Stromal cell of bone marrow (primary cell): ENCODE measurements around the gene MRPS23.

Experiments
- DNase-seq: peaks from one replicate; pipeline ENCODE4 v3.0.0-alpha.2; 2012; ENCODE audit warnings: low read depth

Gene MRPS23

DNA sequence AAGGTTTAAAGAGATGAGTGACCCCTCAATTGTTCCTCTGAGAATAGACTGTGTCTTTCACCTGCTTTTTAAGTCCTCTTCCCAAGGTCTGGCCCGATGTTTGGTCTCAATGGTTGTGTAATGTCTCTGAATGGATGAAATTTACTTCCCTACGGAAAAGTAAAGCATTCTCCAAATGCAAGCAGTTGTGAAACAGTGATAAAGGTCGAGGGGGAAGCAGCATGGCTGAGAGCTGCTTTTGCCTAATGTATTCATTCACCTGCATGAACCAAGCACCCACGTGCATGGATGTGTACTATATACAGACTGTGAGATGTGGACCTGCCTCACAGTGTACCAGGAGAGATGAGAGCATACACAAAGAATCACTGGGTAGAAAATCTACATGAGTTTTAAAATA, 11.4 kb downstream of the MRPS23 start:
- DNase-seq = no peak

- DNase-seq = no peak
Measured at GRCh38 chr17:57835333-57835900, 14.4 kb downstream of the MRPS23 start.

- peak; percentile 38 for DNase-seq
Measured at GRCh38 chr17:57834146-57834741, 15.6 kb downstream of the MRPS23 start.

- DNase-seq = peak; percentile 63
Measured at GRCh38 chr17:57833179-57833939, 16.5 kb downstream of the MRPS23 start.

GRCh38 chr17:57832314-57833178, 17.3 kb downstream of the MRPS23 start:
- no peak for DNase-seq

- no peak for DNase-seq
Measured at GRCh38 chr17:57830880-57831279, 19.0 kb downstream of the MRPS23 start.

GRCh38 chr17:57823469-57824401, 26.1 kb downstream of the MRPS23 start:
- no peak for DNase-seq

GRCh38 chr17:57819867-57820266, 30.0 kb downstream of the MRPS23 start:
- no peak for DNase-seq

GRCh38 chr17:57819285-57819684, 30.6 kb downstream of the MRPS23 start:
- DNase-seq = no peak

GRCh38 chr17:57818066-57818465, 31.8 kb downstream of the MRPS23 start:
- DNase-seq = no peak

- no peak for DNase-seq
Measured at GRCh38 chr17:57817299-57817698, 32.5 kb downstream of the MRPS23 start.

- no peak for DNase-seq
Measured at GRCh38 chr17:57814421-57814820, 35.4 kb downstream of the MRPS23 start.

DNA sequence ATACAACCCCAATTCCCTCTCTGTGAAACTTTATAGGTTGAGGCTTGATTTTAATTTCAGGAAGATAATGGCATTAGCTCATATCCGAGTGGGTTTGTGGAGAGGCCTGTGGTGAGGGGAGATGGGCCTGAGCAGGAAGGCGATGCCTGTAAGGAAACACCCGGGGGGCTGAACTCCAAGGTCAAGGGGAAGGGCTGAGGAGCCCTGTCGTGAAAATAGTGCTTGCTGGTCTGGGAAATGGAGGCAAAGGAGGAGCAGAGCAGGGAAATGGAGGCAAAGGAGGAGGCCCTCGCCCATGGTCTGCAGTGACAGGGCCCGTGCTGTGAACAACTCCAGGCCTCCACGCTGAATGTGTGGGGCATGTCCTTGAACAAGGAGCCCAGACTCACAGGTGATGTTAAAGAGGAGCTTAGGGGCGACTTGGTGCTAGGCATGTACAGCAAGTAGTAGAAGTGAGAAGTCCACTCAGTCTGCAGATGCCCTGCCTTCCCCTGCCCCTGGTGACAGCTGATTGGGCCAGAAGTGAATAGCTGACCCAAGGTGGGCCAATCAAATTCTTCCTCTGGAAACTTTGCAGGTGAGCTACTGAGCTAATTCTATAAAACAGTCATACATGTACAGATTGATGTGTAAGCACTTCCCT, 38.1 kb downstream of the MRPS23 start:
- no peak for DNase-seq

DNA sequence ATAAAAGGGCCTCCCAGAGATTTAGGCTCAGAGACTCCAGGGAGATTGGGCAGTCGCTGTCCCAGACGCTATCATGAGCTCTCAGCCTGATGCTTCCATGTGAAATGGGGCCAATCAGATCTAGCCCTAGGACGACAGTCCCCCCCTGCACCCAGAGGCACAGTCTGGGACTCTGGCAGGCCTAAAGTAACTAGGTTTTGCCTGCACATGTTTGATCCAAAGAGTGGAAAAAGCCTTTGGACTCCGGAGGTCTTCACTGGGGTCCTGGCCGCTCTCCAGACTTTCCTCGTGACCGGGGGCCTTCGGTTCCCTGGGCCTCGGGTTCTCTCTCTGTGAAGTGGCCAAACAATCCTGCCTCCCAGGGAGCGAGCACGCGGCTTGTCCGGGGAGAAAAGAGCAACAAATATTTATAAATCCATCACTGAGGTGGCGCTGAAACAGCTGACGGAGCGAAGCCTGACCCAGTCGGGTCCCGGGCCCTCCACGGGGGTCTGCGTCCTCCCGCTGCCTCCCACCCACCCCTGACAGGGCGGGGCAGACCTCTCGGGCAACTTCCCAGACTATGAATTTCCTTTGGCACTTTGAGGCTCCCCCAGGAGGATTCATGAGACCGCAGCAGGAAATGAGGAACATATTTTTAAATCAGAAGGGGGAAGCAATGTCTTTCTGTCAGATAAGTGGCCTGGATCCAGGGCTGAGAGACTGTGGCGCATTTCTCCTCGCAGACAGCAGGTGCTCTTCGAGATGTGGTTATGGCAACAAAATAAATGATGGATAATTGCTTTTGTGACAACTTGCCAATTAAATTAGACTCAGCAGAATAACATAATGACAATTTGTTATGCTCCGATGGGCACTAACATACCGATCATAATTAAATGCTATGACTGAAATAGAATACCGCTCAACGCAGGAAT, 38.9 kb downstream of the MRPS23 start:
- no peak for DNase-seq

GRCh38 chr17:57809879-57810278, 40.0 kb downstream of the MRPS23 start:
- no peak for DNase-seq

GRCh38 chr17:57808882-57809281, 41.0 kb downstream of the MRPS23 start:
- DNase-seq = no peak

DNA sequence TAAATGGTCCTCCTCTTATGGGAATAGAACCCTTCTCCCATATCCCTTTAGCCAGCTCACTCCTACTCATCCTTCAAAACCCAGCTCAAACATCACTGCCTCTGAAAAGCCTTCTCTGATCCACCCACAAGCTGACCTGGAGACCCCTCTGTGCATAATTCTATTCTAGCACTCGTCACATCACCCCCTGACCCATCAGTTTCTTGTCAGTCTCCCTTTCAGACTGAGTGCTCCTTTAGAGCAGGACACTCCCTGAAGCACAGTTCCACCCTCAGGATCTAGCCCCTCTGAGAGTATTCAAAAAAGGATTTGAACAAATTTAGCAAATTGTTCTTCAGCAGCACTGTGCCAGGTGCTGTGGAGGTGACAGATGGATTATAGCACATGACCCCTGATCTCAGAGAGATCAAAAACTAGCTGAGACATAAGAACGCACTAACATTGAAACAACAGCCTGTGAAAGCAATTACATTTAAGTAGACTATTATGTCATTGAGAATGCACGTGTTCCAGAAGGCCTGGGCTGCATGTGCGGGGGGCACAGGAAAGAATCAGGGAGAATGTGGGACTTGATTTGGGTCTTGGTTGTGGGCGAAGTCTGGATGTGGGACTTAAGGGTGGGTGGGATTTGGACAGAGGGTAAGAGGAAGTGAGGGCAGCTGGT, 43.5 kb downstream of the MRPS23 start:
- DNase-seq = no peak

GRCh38 chr17:57803021-57803420, 46.8 kb downstream of the MRPS23 start:
- no peak for DNase-seq

DNA sequence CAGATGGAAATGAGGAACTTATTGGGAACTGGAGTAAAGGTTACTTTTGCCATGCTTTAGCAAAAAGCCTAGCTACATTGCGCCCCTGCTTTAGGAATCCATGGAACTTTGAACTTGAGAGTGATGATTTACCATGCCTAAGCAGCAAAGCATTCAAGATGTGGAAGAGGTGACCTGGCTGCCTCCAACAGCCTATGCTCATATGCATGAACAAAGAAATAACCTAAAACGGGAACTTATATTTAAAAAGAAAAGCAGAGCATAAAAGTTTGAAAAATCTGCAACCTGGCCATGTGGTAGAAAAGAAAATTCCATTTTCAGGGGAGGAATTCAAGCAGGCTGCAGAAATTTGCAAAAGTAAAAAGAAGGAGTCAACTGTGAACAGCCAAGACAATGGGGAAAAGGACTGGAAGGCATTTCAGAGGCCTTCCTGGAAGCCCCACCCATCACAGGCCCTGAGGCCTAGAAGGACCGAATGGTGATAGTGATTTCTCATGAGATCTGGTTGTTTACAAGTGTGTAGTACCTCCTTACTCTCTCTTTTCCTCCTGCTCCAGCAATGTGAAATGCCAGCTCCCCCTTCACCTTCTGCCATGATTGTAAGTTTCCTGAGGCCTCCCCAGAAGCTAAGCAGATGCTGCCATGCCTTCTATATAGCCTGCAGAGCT, 48.7 kb downstream of the MRPS23 start:
- DNase-seq = no peak
